Right renal pelvis (tissue), 4 donors: Measurements from ENCODE around the gene WDR37. TPM values are rescaled to one million over a fixed set of nuclear protein-coding genes. Genes with fewer than 3 reads are reported as not detected.
"Not testable (repeated sequence)": the region's sequence is repeated elsewhere in the genome, so short reads cannot be mapped to it uniquely, and the experiment has no call there.

Experiments used
- DNase-seq, 4 donors: peaks; one replicate each; pipeline ENCODE4 v3.0.0-alpha.2; 2013; ENCODE audit warnings: low read depth in 4 of 4, low spot score in 3 of 4, missing footprints in 1 of 4
- polyA plus RNA-seq, 4 donors: library from polyadenylated mRNA; unstranded; fragments of 120-200 nt; gene quantifications; one replicate each; pipeline ENCODE4 v1.2.1, GENCODE V29; 2013; ENCODE audit not compliant: insufficient read length in 4 of 4

WDR37 gene
- polyA plus RNA-seq, 4 donors: 14.7 to 17.8 (median 16.8) TPM

- no peak for DNase-seq
These were observed 93.8 kb downstream of the WDR37 start for GRCh38 chr10:1149793-1150637.

GRCh38 chr10:1150638-1150955 lies 94.4 kb downstream of the WDR37 start:
- DNase-seq: no peak

GRCh38 chr10:1151076-1152033 lies 95.2 kb downstream of the WDR37 start:
- DNase-seq: no peak

- no peak for DNase-seq
These were observed 96.4 kb downstream of the WDR37 start for GRCh38 chr10:1152386-1153250.

GRCh38 chr10:1153251-1153763 lies 97.1 kb downstream of the WDR37 start:
- no peak for DNase-seq

- DNase-seq: no peak
These were observed 97.7 kb downstream of the WDR37 start for GRCh38 chr10:1153805-1154351.

- no peak for DNase-seq
These were observed 98.5 kb downstream of the WDR37 start for GRCh38 chr10:1154531-1155295.

GRCh38 chr10:1155791-1156615 lies 99.8 kb downstream of the WDR37 start:
- no peak for DNase-seq

- DNase-seq: no peak
These were observed 100.4 kb downstream of the WDR37 start for GRCh38 chr10:1156616-1156886.

GRCh38 chr10:1156921-1157614 lies 100.9 kb downstream of the WDR37 start:
- DNase-seq: no peak

GRCh38 chr10:1157615-1157933 lies 101.4 kb downstream of the WDR37 start:
- no peak for DNase-seq

GRCh38 chr10:1158066-1158465 lies 101.9 kb downstream of the WDR37 start:
- no peak for DNase-seq

GRCh38 chr10:1158536-1158935 lies 102.4 kb downstream of the WDR37 start:
- DNase-seq: not testable (repeated sequence)

GRCh38 chr10:1159131-1160061 lies 103.2 kb downstream of the WDR37 start:
- DNase-seq: no peak

GRCh38 chr10:1160561-1161314 lies 104.6 kb downstream of the WDR37 start:
- DNase-seq: no peak

- not testable (repeated sequence) for DNase-seq
These were observed 105.1 kb downstream of the WDR37 start for GRCh38 chr10:1161315-1161673.
